IPS-20b (cell line): ENCODE results near the gene CRYL1.

Experiments
- H3K27ac ChIP-seq: one replicate; pipeline ENCODE4 v1.5.1; 2013; ENCODE audit warnings: low read length
- H3K27me3 ChIP-seq: 2 replicates; pipeline ENCODE4 v1.6.1; 2013; ENCODE audit warnings: mild to moderate bottlenecking, low read length, inconsistent platforms; ENCODE audit not compliant: insufficient read depth
- H3K36me3 ChIP-seq: 2 replicates; pipeline ENCODE4 v1.6.1; 2013; ENCODE audit warnings: low read depth, mild to moderate bottlenecking, inconsistent platforms, low read length, moderate library complexity; ENCODE audit not compliant: insufficient read depth
- H3K4me1 ChIP-seq: 2 replicates; pipeline ENCODE4 v1.6.1; 2013; ENCODE audit warnings: mild to moderate bottlenecking, control low read depth, inconsistent platforms, low read length, moderate library complexity; ENCODE audit not compliant: insufficient read depth
- H3K4me3 ChIP-seq: 2 replicates; pipeline ENCODE4 v1.5.1; 2013; ENCODE audit warnings: mild to moderate bottlenecking, low read length, inconsistent platforms
- H3K9ac ChIP-seq: 2 replicates; pipeline ENCODE4 v1.6.1; 2013; ENCODE audit warnings: low read depth, mild to moderate bottlenecking, inconsistent platforms, low read length, moderate library complexity
- H3K9me3 ChIP-seq: 2 replicates; pipeline ENCODE4 v1.6.1; 2013; ENCODE audit warnings: mild to moderate bottlenecking, low read depth, low read length, inconsistent platforms; ENCODE audit not compliant: insufficient read depth

Gene CRYL1

GRCh38 chr13:20401931-20402856, 123.5 kb downstream of the CRYL1 start:
- H3K9ac ChIP-seq = no peak overlapping the region
- peaks cover 4% of the 10 kb centered on the region for H3K4me1 ChIP-seq
- no peaks in the 10 kb centered on the region for H3K9me3 ChIP-seq
- H3K27ac ChIP-seq = no peak overlapping the region
- H3K36me3 ChIP-seq = no peaks in the 10 kb centered on the region
- H3K4me3 ChIP-seq = no peak overlapping the region
- no peaks in the 10 kb centered on the region; the same call in 1 of the 2 replicates for H3K27me3 ChIP-seq

GRCh38 chr13:20401531-20401930, 124.1 kb downstream of the CRYL1 start:
- no peak overlapping the region for H3K27ac ChIP-seq
- H3K9me3 ChIP-seq = no peaks in the 10 kb centered on the region
- H3K9ac ChIP-seq = no peak overlapping the region
- H3K36me3 ChIP-seq = no peaks in the 10 kb centered on the region
- peaks cover 4% of the 10 kb centered on the region for H3K4me1 ChIP-seq
- H3K27me3 ChIP-seq = no peaks in the 10 kb centered on the region; the same call in 1 of the 2 replicates
- H3K4me3 ChIP-seq = no peak overlapping the region

GRCh38 chr13:20400774-20401173, 124.9 kb downstream of the CRYL1 start:
- Histone ChIP-seq H3K9ac (no peak overlapping the region), H3K4me3 (no peak overlapping the region), H3K27me3 (no peaks in the 10 kb centered on the region; the same call in 1 of the 2 replicates), H3K36me3 (no peaks in the 10 kb centered on the region), H3K9me3 (no peaks in the 10 kb centered on the region), H3K27ac (no peak overlapping the region), H3K4me1 (no peaks in the 10 kb centered on the region; the same call in 1 of the 2 replicates)

GRCh38 chr13:20399961-20400360, 125.7 kb downstream of the CRYL1 start:
- Histone ChIP-seq H3K27me3 (no peaks in the 10 kb centered on the region), H3K27ac (no peak overlapping the region)

GRCh38 chr13:20399515-20399914, 126.1 kb downstream of the CRYL1 start:
- H3K27ac ChIP-seq = no peak overlapping the region
- no peak overlapping the region for H3K4me3 ChIP-seq
- H3K9ac ChIP-seq = no peak overlapping the region
- no peaks in the 10 kb centered on the region; the same call in 1 of the 2 replicates for H3K4me1 ChIP-seq
- no peaks in the 10 kb centered on the region for H3K27me3 ChIP-seq
- H3K9me3 ChIP-seq = no peaks in the 10 kb centered on the region
- H3K36me3 ChIP-seq = no peaks in the 10 kb centered on the region

More at GRCh38 chr13:20399961-20400360, 125.7 kb downstream of the CRYL1 start:
- no peaks in the 10 kb centered on the region for H3K9me3 ChIP-seq
- H3K4me1 ChIP-seq = no peaks in the 10 kb centered on the region; the same call in 1 of the 2 replicates
- no peaks in the 10 kb centered on the region for H3K36me3 ChIP-seq
- H3K9ac ChIP-seq = no peak overlapping the region
- no peak overlapping the region for H3K4me3 ChIP-seq

GRCh38 chr13:20398459-20398858, 127.2 kb downstream of the CRYL1 start:
- Histone ChIP-seq H3K27ac (no peak overlapping the region), H3K27me3 (no peaks in the 10 kb centered on the region), H3K9me3 (no peaks in the 10 kb centered on the region), H3K4me1 (no peaks in the 10 kb centered on the region; the same call in 1 of the 2 replicates), H3K4me3 (no peak overlapping the region), H3K36me3 (no peaks in the 10 kb centered on the region), H3K9ac (no peak overlapping the region)

- Histone ChIP-seq H3K9ac (no peak overlapping the region), H3K27ac (no peak overlapping the region), H3K9me3 (no peaks in the 10 kb centered on the region), H3K27me3 (no peaks in the 10 kb centered on the region), H3K36me3 (no peaks in the 10 kb centered on the region), H3K4me1 (no peaks in the 10 kb centered on the region; the same call in 1 of the 2 replicates), H3K4me3 (no peak overlapping the region)
Observed at GRCh38 chr13:20397896-20398295, 127.8 kb downstream of the CRYL1 start.

GRCh38 chr13:20395061-20395916, 130.4 kb downstream of the CRYL1 start:
- Histone ChIP-seq H3K4me3 (no peak overlapping the region), H3K27ac (no peak overlapping the region), H3K4me1 (no peaks in the 10 kb centered on the region), H3K9me3 (no peaks in the 10 kb centered on the region), H3K27me3 (no peaks in the 10 kb centered on the region), H3K36me3 (no peaks in the 10 kb centered on the region), H3K9ac (no peak overlapping the region)

- Histone ChIP-seq H3K4me1 (no peaks in the 10 kb centered on the region), H3K36me3 (no peaks in the 10 kb centered on the region), H3K9me3 (no peaks in the 10 kb centered on the region), H3K9ac (no peak overlapping the region), H3K4me3 (no peak overlapping the region), H3K27ac (no peak overlapping the region), H3K27me3 (no peaks in the 10 kb centered on the region)
Observed at GRCh38 chr13:20394506-20394905, 131.2 kb downstream of the CRYL1 start.

- Histone ChIP-seq H3K4me3 (no peak overlapping the region), H3K36me3 (no peaks in the 10 kb centered on the region), H3K27ac (no peak overlapping the region), H3K27me3 (no peaks in the 10 kb centered on the region), H3K9ac (no peak overlapping the region), H3K9me3 (no peaks in the 10 kb centered on the region), H3K4me1 (no peaks in the 10 kb centered on the region)
Observed at GRCh38 chr13:20394169-20394501, 131.5 kb downstream of the CRYL1 start.

GRCh38 chr13:20393273-20394168, 132.1 kb downstream of the CRYL1 start:
- Histone ChIP-seq H3K4me1 (no peaks in the 10 kb centered on the region), H3K36me3 (no peaks in the 10 kb centered on the region), H3K9ac (no peak overlapping the region), H3K9me3 (no peaks in the 10 kb centered on the region), H3K27ac (no peak overlapping the region), H3K4me3 (no peak overlapping the region), H3K27me3 (no peaks in the 10 kb centered on the region)
